Right atrium auricular region (tissue), 2 donors: ENCODE data around the gene PDE2A. TPM values are rescaled to one million over a fixed set of nuclear protein-coding genes. Genes with fewer than 3 reads are reported as not detected.

Source experiments
- DNase-seq: peaks from one replicate; pipeline ENCODE4 v3.0.0-alpha.2; 2019; ENCODE audit warnings: low spot score
- H3K27ac ChIP-seq, 2 donors: fragments of 200-600 bp; sonication (generic); 1 replicate in 1 of 2; 2 replicates in 1 of 2; pipeline ENCODE4 v1.5.1; 2016 to 2019
- H3K27me3 ChIP-seq, 2 donors: fragments of 200-600 bp; sonication (generic); one replicate each; pipeline versions ENCODE4 v1.5.1 to v1.6.0; 2017 to 2019
- H3K36me3 ChIP-seq: fragments of 200-600 bp; sonication (generic); one replicate; pipeline ENCODE4 v1.5.1; 2016
- H3K4me1 ChIP-seq, 2 donors: fragments of 200-600 bp; sonication (generic); one replicate each; pipeline versions ENCODE4 v1.5.1 to v1.6.0; 2017 to 2019
- H3K4me3 ChIP-seq, 2 donors: fragments of 200-600 bp; sonication (generic); 1 replicate in 1 of 2; 2 replicates in 1 of 2; pipeline ENCODE4 v1.5.1; 2017 to 2019; ENCODE audit warnings: mild to moderate bottlenecking in 1 of 2, moderate library complexity in 1 of 2
- H3K9me3 ChIP-seq, 2 donors: fragments of 200-600 bp; sonication (generic); one replicate each; pipeline ENCODE4 v1.5.1; 2019
- CTCF ChIP-seq, 2 donors: fragments of 200-600 bp; sonication (generic); IDR thresholded peaks; one replicate each; pipeline ENCODE4 v1.5.1; 2019; ENCODE audit warnings: antibody characterized with exemption in 2 of 2
- total RNA-seq, 2 donors: library from RNA; depleted of rRNA; stranded (reverse); fragments of >200 nt; gene quantifications; one replicate each; pipeline ENCODE4 v1.1.0, GENCODE V29; 2016

The PDE2A gene
- total RNA-seq, 2 donors from 2014 or later = 23.1 to 34.2 TPM

GRCh38 chr11:72618803-72619202, 55.4 kb downstream of the PDE2A start:
- Histone ChIP-seq H3K4me3 (no peak overlapping the region), H3K27me3 (no peaks in the 10 kb centered on the region), H3K27ac (no peak overlapping the region), H3K36me3 (no peaks in the 10 kb centered on the region), H3K4me1 (peaks cover 0 to 48% of the 10 kb centered on the region in 2 donors), H3K9me3 (no peaks in the 10 kb centered on the region)
- TF ChIP-seq CTCF (IDR thresholded peaks at IDR 0.05) = no peak
- no peak for DNase-seq

- no peak for TF ChIP-seq CTCF (IDR thresholded peaks at IDR 0.05)
- Histone ChIP-seq H3K4me3 (no peak overlapping the region), H3K36me3 (no peaks in the 10 kb centered on the region), H3K9me3 (no peaks in the 10 kb centered on the region), H3K27me3 (no peaks in the 10 kb centered on the region), H3K27ac (peak overlapping the region in 1 of 2 donors; percentile 58), H3K4me1 (peaks cover 0 to 52% of the 10 kb centered on the region in 2 donors)
- DNase-seq = no peak
These were observed 57.0 kb downstream of the PDE2A start for GRCh38 chr11:72617080-72617762.

GRCh38 chr11:72616655-72617054, 57.6 kb downstream of the PDE2A start:
- DNase-seq = no peak
- H3K27me3 ChIP-seq = no peaks in the 10 kb centered on the region
- TF ChIP-seq CTCF (IDR thresholded peaks at IDR 0.05) = no peak
- H3K4me3 ChIP-seq = no peak overlapping the region
- no peaks in the 10 kb centered on the region for H3K36me3 ChIP-seq
- H3K4me1 ChIP-seq = peaks cover 0 to 52% of the 10 kb centered on the region in 2 donors
- H3K27ac ChIP-seq = peak overlapping the region in 1 of 2 donors; percentile 58
- H3K9me3 ChIP-seq = no peaks in the 10 kb centered on the region

- no peak overlapping the region for H3K27ac ChIP-seq
- DNase-seq = no peak
- H3K36me3 ChIP-seq = no peaks in the 10 kb centered on the region
- H3K4me3 ChIP-seq = no peak overlapping the region
- H3K27me3 ChIP-seq = no peaks in the 10 kb centered on the region
- no peak for TF ChIP-seq CTCF (IDR thresholded peaks at IDR 0.05)
- H3K9me3 ChIP-seq = no peaks in the 10 kb centered on the region
- H3K4me1 ChIP-seq = peaks cover 0 to 52% of the 10 kb centered on the region in 2 donors
These were observed 58.9 kb downstream of the PDE2A start for GRCh38 chr11:72615329-72615728.

GRCh38 chr11:72614381-72614780, 59.8 kb downstream of the PDE2A start:
- no peak for DNase-seq
- TF ChIP-seq CTCF (IDR thresholded peaks at IDR 0.05) = no peak
- H3K4me1 ChIP-seq = peaks cover 0 to 52% of the 10 kb centered on the region in 2 donors

GRCh38 chr11:72613977-72614376, 60.2 kb downstream of the PDE2A start:
- Histone ChIP-seq H3K27me3 (no peaks in the 10 kb centered on the region), H3K27ac (no peak overlapping the region), H3K9me3 (no peaks in the 10 kb centered on the region), H3K4me1 (peaks cover 0 to 54% of the 10 kb centered on the region in 2 donors), H3K4me3 (no peak overlapping the region), H3K36me3 (no peaks in the 10 kb centered on the region)
- TF ChIP-seq CTCF (IDR thresholded peaks at IDR 0.05) = no peak
- no peak for DNase-seq

More at GRCh38 chr11:72614381-72614780, 59.8 kb downstream of the PDE2A start:
- Histone ChIP-seq H3K4me3 (no peak overlapping the region), H3K9me3 (no peaks in the 10 kb centered on the region), H3K27me3 (no peaks in the 10 kb centered on the region), H3K36me3 (no peaks in the 10 kb centered on the region), H3K27ac (no peak overlapping the region)
